PC-9 (cell line): Measurements from ENCODE around the gene TIMM9. TPM values are rescaled to one million over a fixed set of nuclear protein-coding genes. Genes with fewer than 3 reads are reported as not detected.

ENCODE experiments used
- BruUV-seq: library from RNA; stranded (reverse); fragments of 400-500 nt; replicated peaks from 2 replicates; lab custom pipeline; 2021; lab: Mats Ljungman, UMichigan
- CTCF ChIA-PET: fragments of 300-600 bp; sonication (Branson Sonifier 250); formaldehyde crosslinking; loops from one replicate; lab custom pipeline; 2022; ENCODE audit warnings: antibody characterized with exemption; lab: Charles Lee
- POLR2A ChIA-PET: fragments of 300-600 bp; sonication (Branson Sonifier 250); formaldehyde crosslinking; loops from one replicate; lab custom pipeline; 2022; ENCODE audit warnings: antibody characterized with exemption; ENCODE audit not compliant: unreplicated experiment; lab: Charles Lee
- DNase-seq, 2 experiments: peaks; one replicate each; pipeline versions ENCODE4 v3.0.0 to v3.0.0-alpha.2; 2015 to 2022; ENCODE audit warnings: mixed read lengths in 1 of 2
- H2AFZ ChIP-seq: fragments of 200-600 bp; sonication (generic); 2 replicates; pipeline ENCODE4 v1.8.1; 2017; ENCODE audit warnings: antibody characterized with exemption
- H3F3A ChIP-seq: fragments of 200-600 bp; sonication (generic); 2 replicates; pipeline ENCODE4 v1.8.1; 2017; ENCODE audit warnings: antibody characterized with exemption, mild to moderate bottlenecking, low read depth; ENCODE audit not compliant: insufficient read depth
- H3K27ac ChIP-seq: fragments of 200-600 bp; sonication (generic); 2 replicates; pipeline ENCODE4 v1.6.1; 2016; ENCODE audit warnings: mixed run types
- H3K27me3 ChIP-seq: fragments of 200-600 bp; sonication (generic); 2 replicates; pipeline ENCODE4 v1.6.1; 2016; ENCODE audit warnings: low read depth, mixed run types; ENCODE audit not compliant: insufficient read depth
- H3K36me3 ChIP-seq: fragments of 200-600 bp; sonication (generic); 2 replicates; pipeline ENCODE4 v1.6.1; 2016; ENCODE audit warnings: low read depth, mixed run types
- H3K4me1 ChIP-seq: fragments of 200-600 bp; sonication (generic); replicated peaks from 2 replicates; pipeline ENCODE4 v1.6.1; 2016; ENCODE audit warnings: mixed run types; ENCODE audit not compliant: insufficient read depth
- H3K4me2 ChIP-seq: fragments of 200-600 bp; sonication (generic); 2 replicates; pipeline ENCODE4 v1.6.1; 2017; ENCODE audit warnings: mixed run types
- H3K4me3 ChIP-seq: fragments of 200-600 bp; sonication (generic); 2 replicates; pipeline ENCODE4 v1.6.1; 2016; ENCODE audit warnings: mixed run types
- H3K79me2 ChIP-seq: fragments of 200-600 bp; sonication (generic); 2 replicates; pipeline ENCODE4 v1.6.1; 2017; ENCODE audit warnings: low read depth, mixed run types
- H3K9me2 ChIP-seq: fragments of 200-600 bp; sonication (generic); 2 replicates; pipeline ENCODE4 v1.8.1; 2017; ENCODE audit warnings: mild to moderate bottlenecking; ENCODE audit not compliant: insufficient read depth
- H3K9me3 ChIP-seq: fragments of 200-600 bp; sonication (generic); 2 replicates; pipeline ENCODE4 v1.8.1; 2016; ENCODE audit warnings: low read depth; ENCODE audit not compliant: insufficient read depth
- H4K20me1 ChIP-seq: fragments of 200-600 bp; sonication (generic); 2 replicates; pipeline ENCODE4 v1.8.1; 2017; ENCODE audit not compliant: insufficient read depth
- EZH2 ChIP-seq: fragments of 200-600 bp; sonication (generic); IDR thresholded peaks from 2 replicates; pipeline ENCODE4 v1.8.0; 2017; ENCODE audit warnings: antibody characterized with exemption, low read depth
- intact Hi-C: fragments of 100-400 bp; cut with micrococcal nuclease; formaldehyde crosslinking; loops from one replicate; pipeline ENCODE4 v1.10.0; 2022; ENCODE audit not compliant: unreplicated experiment
- total RNA-seq: library from RNA; stranded (reverse); gene quantifications from 2 replicates; pipeline ENCODE4 v1.2.3, GENCODE V29; 2021
- TF ChIP-seq, protein P1 (sequence below): fragments of 200-600 bp; sonication (generic); conservative IDR thresholded peaks from 2 replicates; pipeline ENCODE4 v1.6.1; 2017; ENCODE audit warnings: mixed run types, antibody characterized with exemption, mild to moderate bottlenecking, moderate library complexity

The TIMM9 gene
- total RNA-seq, 1 experiment from 2014 or later, result 37.0 TPM

DNA sequence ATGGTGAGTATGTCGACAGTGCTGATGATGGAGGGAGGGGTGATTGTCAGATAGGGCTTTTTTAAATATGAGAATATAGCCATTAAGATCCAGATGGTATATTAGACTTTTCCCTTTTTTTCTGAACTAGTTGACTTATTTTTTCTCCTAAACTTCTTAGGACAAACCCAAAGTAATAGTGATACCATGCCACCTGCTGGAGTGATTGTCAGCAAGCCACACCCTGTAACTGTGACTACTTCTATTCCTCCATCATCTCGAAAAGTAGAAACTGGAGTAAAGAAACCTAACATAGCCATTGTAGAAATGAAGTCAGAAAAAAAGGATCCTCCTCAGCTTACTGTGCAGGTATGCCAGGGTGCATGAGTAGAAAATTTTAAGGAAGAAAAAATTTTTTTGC is 40.2 kb upstream of the TIMM9 start:
- no peaks in the 10 kb centered on the region for H3K79me2 ChIP-seq
- no peak overlapping the region for H3K4me3 ChIP-seq
- no peaks in the 10 kb centered on the region for H4K20me1 ChIP-seq
- H3K4me2 ChIP-seq, result no peak overlapping the region
- no peaks in the 10 kb centered on the region for H3K4me1 ChIP-seq
- H3K9me2 ChIP-seq, result no peaks in the 10 kb centered on the region
- no peaks in the 10 kb centered on the region for H3K27me3 ChIP-seq
- H2AFZ ChIP-seq, result no peak overlapping the region
- BruUV-seq, result no TSS peak
- TF ChIP-seq, protein P1, sequence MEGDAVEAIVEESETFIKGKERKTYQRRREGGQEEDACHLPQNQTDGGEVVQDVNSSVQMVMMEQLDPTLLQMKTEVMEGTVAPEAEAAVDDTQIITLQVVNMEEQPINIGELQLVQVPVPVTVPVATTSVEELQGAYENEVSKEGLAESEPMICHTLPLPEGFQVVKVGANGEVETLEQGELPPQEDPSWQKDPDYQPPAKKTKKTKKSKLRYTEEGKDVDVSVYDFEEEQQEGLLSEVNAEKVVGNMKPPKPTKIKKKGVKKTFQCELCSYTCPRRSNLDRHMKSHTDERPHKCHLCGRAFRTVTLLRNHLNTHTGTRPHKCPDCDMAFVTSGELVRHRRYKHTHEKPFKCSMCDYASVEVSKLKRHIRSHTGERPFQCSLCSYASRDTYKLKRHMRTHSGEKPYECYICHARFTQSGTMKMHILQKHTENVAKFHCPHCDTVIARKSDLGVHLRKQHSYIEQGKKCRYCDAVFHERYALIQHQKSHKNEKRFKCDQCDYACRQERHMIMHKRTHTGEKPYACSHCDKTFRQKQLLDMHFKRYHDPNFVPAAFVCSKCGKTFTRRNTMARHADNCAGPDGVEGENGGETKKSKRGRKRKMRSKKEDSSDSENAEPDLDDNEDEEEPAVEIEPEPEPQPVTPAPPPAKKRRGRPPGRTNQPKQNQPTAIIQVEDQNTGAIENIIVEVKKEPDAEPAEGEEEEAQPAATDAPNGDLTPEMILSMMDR, result no peak
- no peak for TF ChIP-seq EZH2
- no peak overlapping the region for H3K27ac ChIP-seq
- intact Hi-C loops, result loop anchor here (5.0 kb wide), 1 partner anchor 360 kb away; no protein-coding TSS in a partner anchor
- no peaks in the 10 kb centered on the region for H3F3A ChIP-seq
- CTCF ChIA-PET, result no interaction called here
- POLR2A ChIA-PET, result no interaction called here
- H3K9me3 ChIP-seq, result no peaks in the 10 kb centered on the region
- H3K36me3 ChIP-seq, result no peaks in the 10 kb centered on the region; the same call in 1 of the 2 replicates
- DNase-seq, result no peak

DNA sequence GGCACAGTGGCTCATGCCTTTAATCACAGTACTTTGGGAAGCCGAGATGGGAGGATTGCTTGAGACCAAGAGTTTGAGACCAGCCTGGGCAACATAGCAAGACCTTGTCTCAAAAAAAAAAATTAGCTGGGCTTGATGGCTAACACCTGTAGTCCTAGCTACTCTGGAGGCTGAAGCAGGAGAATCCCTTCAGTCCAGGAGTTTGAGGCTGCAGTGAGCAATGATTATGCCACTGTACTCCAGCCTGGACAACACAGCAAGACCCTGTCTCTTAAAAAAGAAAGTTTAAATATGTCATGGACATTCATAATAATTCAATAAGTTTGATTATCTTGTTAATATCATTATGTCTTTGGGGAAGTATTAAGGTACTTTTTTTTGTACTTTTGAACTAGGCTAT is 39.1 kb upstream of the TIMM9 start:
- H4K20me1 ChIP-seq, result no peaks in the 10 kb centered on the region
- no peaks in the 10 kb centered on the region for H3K79me2 ChIP-seq
- no peak overlapping the region for H3K4me3 ChIP-seq
- H2AFZ ChIP-seq, result no peak overlapping the region
- no peak for DNase-seq
- ChIA-PET CTCF (no interaction called here), POLR2A (no interaction called here)
- H3K27ac ChIP-seq, result no peak overlapping the region
- BruUV-seq, result no TSS peak
- H3K36me3 ChIP-seq, result no peaks in the 10 kb centered on the region; the same call in 1 of the 2 replicates
- no peaks in the 10 kb centered on the region for H3K9me2 ChIP-seq
- intact Hi-C loops, result loop anchor here (5.0 kb wide), 1 partner anchor 359 kb away; no protein-coding TSS in a partner anchor
- H3K27me3 ChIP-seq, result no peaks in the 10 kb centered on the region
- no peak overlapping the region for H3K4me2 ChIP-seq
- H3K4me1 ChIP-seq, result no peaks in the 10 kb centered on the region
- H3K9me3 ChIP-seq, result no peaks in the 10 kb centered on the region
- H3F3A ChIP-seq, result no peaks in the 10 kb centered on the region
- TF ChIP-seq, protein P1, result no peak
- TF ChIP-seq EZH2, result no peak

DNA sequence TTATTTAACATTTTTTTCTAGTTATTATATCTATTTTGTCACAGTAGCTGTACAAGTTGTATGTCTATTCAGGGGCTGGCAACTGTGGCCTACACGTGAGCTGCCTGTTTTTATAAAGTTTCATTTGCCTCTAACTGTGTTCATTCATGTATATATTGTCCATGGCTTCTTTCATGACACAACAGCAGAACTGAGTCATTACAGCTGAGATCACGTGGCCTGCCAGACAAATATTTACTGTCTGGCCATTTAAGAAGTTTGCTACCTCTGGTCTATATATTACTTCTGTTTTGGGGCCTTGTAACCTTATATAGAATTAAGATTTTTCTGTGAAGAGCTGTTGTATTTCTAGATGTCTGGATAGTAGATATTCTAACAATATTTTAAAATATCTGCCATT is 38.1 kb upstream of the TIMM9 start:
- Histone ChIP-seq H3K4me1 (no peaks in the 10 kb centered on the region), H4K20me1 (no peaks in the 10 kb centered on the region), H3K79me2 (no peaks in the 10 kb centered on the region), H2AFZ (no peak overlapping the region), H3K36me3 (no peaks in the 10 kb centered on the region; the same call in 1 of the 2 replicates), H3F3A (no peaks in the 10 kb centered on the region), H3K27me3 (no peaks in the 10 kb centered on the region), H3K9me2 (no peaks in the 10 kb centered on the region), H3K4me2 (no peak overlapping the region), H3K27ac (no peak overlapping the region), H3K9me3 (no peaks in the 10 kb centered on the region), H3K4me3 (no peak overlapping the region)
- DNase-seq, result no peak
- ChIA-PET POLR2A (no interaction called here), CTCF (no interaction called here)
- TF ChIP-seq, protein P1, result no peak
- no peak for TF ChIP-seq EZH2
- no TSS peak for BruUV-seq
- intact Hi-C loops, result loop anchor here (5.0 kb wide), 1 partner anchor 358 kb away; no protein-coding TSS in a partner anchor
